GM19438 (cell line): ENCODE results near the gene ANO3.

Experiments
- ATAC-seq: cut with Tn5 transposase; IDR thresholded peaks from one replicate; pipeline ENCODE4 v1.9.1; 2021; ENCODE audit warnings: low read depth; ENCODE audit not compliant: unreplicated experiment

ANO3 gene

DNA sequence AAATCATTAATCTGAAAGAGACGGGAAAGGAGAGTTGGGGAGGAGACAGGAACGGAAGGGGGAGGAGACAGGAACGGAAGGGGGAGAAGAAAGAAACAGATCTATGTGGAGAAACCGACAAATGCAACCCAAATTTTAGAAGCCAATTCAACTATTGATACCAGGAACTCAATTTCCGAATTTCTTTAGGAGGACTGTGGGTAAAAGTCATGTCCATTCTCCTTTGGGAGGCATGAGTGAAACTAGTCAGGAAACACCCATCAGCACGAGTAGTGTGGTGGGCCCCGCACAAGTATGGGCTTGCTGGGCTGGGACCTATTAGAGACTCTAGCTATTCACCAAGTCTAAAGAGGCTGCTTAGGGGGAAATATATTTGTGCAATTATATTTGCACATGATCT is 18.1 kb downstream of the ANO3 start:
- no peak for ATAC-seq

DNA sequence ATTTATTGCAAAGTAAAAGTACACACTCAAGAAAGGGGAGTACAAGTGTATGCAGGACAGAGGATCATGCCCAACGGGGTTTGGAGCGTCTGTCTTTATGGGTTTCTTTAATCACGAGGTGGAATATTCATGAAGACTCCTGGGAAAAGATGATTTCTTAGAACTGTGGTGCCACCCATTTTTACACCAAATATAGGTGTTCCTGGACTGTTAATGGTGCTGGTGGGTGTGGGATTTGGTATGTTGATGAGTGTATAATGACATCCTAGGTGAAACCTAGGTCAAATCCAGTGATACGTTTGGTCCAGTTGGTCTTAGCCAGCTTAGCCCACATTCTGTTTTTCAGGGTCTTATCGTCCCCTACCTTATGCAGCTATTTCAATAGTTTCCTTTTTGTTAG is 21.1 kb downstream of the ANO3 start:
- ATAC-seq: no peak

DNA sequence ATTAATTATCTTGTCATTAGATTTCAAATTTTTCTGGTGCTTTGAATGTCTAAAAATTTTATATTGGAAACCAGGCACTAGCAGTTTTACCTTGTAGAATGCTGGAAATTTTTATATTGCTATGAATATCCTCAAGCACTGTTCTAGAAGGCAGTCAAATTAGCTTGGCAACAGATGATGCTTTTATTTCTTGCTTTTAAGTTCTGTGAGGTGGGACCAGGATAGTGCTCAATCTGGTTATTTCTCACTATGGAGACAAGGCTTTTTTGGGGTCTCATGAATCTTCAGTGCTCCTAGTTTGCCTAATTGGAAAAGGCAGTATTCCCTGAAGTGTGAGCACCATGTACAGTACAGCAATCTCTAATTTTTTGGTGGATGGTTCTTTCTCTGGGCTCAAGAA is 27.1 kb downstream of the ANO3 start:
- no peak for ATAC-seq

DNA sequence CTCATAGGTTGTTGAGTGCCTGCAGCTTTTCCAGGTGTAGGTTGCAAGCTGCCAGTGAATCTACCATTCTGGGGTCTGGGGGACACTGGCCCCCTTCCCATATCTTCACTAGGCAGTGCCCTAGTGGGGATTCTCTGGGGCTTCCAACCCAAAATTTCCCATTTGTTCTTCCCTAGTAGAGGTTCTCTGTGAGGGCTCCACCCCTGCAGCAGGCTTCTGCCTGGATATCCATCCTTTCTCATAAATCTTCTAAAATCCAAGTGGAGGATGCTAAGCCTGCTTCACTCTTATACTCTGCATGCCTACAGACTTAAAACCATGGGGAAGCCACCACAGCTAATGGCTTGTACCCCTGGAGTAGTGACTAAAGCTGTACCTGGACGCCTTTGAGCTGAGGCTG is 33.4 kb downstream of the ANO3 start:
- ATAC-seq: no peak

DNA sequence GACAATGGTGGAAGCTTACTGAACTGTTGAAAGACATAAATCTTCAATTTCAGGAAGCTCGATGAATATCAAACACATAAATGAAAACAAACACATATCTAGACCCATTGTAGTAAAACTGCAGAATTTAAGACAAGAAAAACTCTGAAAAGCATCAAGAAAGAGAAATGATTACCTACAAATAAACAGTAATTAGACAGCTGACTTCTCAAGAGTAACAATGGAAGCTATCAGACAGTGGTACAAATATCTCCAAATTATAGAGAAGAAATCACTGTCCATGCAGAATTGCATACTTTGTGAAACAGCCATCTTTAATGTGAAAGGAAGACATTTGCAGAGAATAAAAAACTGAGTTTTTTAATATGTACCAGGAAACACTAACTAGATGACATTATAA is 45.7 kb downstream of the ANO3 start:
- no peak for ATAC-seq

DNA sequence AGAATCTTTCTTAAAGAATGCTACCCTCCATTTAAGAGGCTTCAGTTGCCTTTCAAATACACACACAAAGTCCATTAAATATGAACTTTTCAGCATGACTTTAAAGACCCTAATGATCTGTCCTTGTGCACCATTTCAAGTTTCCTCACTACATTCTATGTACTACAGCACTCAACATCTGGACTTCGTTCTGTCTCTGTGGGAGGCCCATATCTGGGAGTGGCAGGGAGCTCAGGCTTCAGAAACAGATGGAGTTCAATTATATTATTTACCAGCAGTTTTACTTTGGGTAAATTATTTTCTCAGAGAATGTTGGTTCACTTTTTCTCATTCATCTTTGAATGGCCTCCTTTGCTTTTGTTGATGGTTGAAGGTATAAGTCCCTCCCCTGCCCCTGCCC is 67.4 kb downstream of the ANO3 start:
- no peak for ATAC-seq

DNA sequence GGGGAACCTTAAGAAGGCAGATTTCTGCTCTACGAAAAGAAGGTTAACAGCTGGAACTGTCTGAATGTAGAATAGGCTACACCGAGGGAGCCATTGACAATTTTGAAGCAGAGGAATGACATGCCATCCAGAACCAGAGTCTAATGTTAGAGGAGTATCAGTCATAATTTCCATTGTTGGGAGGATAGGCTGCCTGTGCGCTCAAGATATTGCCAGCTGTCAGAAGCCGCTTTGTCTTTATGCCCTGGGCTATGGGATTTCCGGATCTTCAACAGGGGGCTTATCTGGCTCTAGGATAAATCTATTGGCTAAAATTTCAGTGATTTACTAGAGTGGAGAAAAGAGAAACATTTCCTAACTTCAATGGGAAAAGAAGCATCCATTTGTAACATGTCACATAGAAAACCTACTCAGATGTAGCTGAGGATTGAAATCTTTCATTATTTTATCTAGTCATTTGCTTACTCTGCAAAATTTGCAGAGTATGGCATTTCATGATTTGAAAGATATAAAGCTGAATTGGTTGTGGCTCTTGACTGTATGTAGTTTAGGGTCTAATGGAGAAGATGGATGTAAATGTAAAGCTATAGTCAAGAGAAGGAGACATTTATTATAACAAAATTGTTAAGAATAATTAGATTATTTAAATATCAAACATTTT is 78.9 kb downstream of the ANO3 start:
- no peak for ATAC-seq

DNA sequence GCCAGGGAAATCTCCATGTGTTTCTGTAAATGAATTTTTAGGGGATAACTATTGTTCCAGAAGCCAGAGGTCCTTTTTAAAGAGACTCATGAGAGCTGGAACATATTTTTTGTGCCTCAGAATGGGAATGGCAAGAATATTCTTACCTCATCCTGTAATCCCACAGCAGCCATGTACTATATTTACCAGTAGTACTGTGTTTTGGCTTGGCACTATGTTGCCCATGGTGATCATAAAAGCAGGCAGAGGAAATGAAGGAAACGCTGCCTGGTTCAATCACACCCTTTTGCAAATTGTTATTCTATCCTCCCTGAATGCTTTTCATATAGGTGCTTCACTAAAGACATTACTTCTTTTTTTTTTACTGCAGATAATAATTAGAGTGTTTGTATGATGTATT is 81.0 kb downstream of the ANO3 start:
- ATAC-seq: no peak

DNA sequence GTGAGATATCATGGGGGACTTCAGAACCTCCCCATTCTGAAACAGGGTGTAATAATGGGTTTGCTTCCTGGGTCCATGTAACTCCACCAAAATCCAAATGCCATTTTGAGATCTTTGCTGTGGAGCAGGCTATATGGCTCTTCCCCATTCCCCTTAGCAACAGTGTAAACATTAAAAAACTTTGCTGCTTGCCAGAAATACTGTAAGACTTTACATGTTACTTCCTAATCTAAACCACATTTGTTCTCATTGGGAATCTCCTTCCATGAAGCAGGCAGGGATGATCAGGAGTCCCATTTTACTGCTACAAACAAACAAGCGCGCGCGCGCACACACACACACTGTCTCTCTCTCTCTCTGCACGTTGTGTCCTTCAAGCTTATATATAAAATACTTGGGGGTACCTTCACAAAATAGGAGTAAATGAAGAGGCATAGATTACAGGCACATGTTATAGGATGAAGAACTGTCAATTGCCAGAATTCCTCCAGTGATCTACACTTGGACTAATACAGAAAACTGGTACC is 86.5 kb downstream of the ANO3 start:
- no peak for ATAC-seq

DNA sequence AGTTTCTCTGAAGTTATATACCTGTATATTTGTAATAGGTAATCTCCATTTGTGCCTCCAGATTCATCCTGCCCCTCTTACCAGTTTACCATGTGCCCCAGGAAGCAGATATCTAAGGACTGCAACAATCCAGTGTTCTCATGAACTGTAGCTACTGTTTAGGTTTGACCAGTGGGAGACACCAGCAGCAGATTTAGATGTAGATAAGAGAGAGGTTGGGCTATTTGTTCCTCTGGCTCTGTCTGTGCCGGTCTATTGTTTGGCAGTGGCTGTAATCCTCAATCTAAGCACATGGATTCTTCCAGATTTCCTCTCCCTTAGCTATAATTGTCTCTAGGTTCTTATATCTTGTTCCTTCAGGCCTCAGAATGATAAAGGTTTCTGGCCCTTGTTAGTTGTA is 88.4 kb downstream of the ANO3 start:
- ATAC-seq: no peak

DNA sequence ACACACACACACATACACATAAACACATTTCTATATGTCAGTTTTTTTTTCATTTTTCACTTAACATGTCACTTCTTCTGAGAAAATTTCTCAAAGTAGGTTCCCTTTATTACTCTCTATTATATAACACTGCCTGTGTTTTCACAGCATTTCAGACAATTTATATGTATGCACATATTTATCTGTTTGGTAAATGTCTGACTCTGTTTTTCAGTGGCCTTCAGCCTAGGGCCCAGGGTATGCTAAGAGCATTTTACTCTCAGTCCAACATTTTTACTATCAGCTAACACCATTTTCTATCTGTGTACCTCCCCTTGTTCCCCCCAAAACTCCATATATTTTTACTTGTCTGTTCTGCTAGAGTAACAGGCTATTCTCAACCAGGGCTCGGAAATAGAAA is 92.3 kb downstream of the ANO3 start:
- no peak for ATAC-seq

DNA sequence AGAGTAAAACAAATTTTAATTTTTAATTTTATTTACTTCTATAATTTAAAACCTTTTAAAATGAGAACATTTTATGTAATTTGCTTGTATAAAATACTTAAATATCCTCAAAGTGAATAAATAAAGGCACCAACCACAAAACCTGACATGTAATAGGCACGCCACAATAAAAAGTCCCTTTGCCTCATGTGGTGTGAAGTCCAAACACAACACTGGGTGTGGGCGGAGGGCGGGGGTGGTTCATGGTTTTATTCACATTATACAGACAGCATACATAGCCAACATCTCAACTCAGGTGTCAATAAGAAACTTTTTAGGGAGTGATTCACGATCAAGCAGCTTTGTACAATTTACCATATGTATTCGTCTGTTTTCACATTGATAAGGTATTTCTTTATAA is 107.9 kb downstream of the ANO3 start:
- no peak for ATAC-seq

DNA sequence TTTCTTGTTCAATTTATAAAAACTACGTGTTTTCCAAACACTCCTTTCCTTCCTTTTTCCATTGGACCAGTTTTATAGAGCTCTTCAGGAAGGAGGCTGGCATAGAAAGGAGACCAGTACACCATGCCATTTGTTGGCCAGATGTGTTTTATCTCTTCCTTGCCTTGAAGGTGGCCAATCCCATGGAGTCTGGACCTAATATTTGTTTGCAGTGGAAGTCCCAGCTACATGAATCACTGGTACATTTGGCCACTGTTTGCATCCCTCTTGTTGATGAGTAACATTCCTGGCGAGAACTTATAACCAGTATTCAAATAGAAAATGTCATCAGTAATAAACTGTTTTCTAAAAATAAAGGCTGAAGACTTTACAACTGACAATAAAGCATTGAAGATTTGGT is 110.2 kb downstream of the ANO3 start:
- no peak for ATAC-seq

DNA sequence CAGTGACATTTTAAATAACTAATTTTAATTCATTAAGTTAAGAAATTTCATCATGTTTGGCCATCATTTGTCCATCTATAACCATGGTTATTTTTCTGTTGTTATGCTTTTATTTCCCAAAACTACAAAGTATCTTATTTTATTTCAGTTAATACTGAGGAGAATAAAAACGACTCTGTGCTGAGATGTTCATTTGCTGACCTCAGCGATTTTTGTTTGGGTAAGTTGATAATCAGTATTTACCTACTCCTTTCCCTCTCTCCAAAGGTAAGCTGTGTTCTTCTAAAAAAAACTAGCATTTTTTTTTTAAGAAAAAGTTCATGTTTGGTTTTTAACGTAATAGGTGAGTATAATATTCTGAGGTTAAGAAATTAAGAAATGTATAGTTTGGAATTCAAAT is 111.7 kb downstream of the ANO3 start:
- no peak for ATAC-seq

DNA sequence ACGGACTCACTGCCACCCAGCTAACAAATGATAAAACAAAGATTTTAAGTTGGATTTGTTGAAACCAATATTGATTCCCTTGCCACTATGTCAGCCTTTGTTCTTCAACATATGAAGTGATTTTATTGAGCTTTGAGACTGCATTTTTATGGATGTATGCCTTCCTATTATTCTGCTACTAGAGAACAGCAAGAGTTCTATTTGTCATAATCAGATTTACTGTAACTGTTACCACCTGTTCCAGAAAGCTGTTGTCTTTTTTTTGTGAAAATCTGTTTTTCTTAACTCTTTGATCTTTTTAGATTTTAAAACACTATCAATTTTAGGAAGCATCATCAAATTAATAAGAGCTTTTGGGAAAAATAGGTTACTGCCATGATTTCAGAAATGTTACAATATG is 125.7 kb downstream of the ANO3 start:
- no peak for ATAC-seq

DNA sequence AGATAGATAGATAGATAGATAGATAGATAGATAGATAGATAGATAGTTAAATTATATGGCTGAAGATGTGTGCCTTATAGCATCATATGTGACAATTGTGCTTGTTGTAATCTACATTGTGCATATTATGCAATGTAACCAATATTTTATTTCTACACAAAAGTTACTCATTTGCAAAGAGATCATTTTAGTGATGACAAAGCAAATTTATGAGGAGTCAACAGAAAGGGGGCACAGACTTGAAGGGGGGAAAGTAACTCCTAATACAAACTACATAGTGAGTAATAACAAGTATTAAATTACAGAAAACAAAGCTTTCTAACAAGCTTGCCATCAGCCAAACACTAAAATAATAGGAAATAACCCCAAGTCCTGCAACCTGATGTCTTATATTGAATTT is 133.3 kb downstream of the ANO3 start:
- ATAC-seq: no peak

DNA sequence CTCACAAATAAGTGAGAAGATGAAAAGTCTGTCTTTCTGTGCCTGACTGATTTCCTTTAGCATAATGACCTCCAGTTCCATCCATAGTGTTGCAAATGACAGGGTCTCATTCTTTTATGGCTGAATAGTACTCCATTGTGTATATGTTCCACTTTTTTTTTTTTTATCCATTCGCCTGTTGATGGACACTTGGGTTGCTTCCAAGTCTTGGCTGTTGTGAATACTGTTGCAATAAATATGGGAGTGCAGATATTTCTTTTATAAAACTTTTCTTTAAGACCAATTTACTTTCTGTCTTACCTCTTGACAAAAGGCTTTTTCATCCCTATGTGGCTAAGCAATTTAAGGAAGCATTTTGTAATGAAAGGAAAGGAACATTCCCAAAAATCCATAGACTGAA is 135.6 kb downstream of the ANO3 start:
- ATAC-seq: no peak

DNA sequence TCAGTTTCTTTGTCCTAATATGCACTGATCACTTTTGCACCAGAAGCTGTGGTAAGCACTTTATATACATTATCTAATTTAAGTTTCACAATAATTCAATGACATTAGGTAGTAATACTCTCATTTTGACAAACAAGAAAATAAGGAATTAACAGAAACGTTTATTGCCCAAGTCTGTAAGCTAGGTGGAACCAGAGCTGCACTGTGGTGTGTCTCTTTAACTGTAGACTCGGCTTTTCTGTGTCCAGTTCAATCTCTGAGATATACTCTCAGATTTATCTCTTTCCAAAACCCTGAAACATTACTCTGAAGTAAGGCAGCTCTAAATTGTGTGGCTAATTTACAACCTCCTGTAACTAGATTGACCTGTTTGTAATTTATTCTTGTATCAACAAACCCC is 139.1 kb downstream of the ANO3 start:
- ATAC-seq: no peak

DNA sequence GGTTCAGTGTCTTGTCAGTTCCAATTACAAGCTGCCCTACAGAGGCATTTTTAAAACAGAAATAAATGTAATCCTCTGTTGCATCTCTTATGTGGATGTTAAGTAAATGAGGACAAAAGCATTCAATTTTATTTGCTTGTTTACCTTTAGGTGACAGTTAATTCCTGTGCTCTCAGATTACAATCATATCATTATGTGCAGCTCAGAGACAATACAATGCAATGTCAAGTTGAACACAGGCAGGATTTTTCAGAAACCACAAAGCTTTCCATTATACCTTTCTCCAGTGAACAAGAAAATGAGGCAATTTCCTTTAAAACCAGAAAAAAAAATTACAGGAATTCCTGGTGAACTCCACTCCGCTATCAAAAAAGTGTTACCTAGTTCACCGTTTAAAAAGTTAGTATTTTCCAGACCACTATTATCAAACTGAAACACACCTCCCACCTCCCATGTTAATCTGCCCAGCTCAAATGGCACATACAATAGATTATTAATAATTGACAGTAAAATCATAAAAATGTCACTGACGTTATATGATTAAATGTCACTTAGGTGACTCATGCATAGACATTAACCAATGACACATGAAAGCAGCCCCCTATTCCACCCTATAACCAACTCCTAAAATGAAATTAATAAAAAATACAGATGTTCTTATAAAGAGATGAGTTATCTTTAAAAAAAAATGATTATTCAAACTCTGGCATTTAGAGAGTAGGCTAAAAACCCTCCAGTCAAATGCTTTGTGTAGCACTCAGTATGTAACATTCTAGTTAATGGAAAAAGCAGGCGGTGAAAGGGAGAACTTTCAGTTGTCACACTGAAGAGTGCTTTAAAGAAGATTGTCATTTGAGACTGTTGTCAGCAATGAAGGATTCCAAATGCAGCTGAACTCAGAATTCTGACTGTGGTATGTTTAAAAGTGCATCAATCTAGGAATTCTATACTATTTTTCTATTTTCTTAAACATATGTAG is 141.6 kb downstream of the ANO3 start:
- no peak for ATAC-seq

DNA sequence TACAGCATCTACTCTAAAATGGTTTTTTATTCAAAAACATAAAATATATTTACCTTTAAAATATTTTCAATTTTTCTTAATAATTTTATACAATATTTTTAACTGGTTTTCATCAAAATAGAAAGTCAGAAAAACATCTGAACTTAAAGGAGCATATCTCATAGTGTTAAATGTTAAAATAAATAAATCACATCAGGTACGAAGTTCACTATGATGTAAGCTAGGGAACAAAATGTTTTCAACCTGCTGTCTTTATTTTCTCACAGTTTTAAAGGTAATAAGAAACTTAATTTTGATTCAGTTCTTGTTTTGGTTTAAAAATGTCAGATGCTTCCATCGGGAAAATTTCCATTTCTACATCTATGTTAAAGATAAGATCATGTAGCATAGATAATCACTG is 142.5 kb downstream of the ANO3 start:
- ATAC-seq: no peak

DNA sequence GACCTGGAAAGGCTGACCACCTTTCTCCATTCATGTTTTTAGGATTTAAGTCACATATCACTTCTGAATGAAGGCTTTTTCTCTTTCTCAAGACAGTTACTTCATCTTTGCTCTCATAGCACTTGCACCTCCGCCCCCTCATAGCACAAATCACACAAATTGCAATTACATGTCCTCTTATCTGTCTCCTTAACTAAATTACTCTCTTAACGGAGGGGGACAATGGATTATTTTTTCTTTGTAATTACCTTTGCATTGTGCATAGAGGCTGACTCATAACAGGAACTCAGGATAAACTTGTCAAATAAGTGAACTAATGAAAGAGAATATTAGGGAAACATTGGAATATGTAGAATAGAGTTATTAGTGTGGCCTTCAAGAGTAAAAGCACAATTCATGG is 145.5 kb downstream of the ANO3 start:
- ATAC-seq: no peak

DNA sequence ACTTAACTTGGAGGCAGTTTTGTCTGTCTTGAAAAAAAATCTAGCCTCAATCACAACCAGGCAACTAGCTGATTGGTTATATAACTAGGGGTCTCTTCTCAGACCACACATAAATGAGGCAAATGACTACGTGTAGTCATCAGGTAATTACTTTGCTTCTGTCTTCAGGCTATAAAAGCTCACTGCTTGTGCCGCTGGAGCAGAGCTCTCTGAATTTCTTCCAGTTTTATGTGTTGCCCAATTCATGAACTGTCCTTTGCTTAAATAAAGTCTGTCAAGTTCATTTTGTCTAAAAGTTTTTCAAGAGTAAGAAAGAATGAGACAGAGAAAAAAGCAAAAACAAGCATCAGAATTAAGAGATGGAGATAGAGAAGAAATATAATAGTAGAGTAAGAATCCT is 146.8 kb downstream of the ANO3 start:
- no peak for ATAC-seq
